ENCODE data around the gene AFTPH.

DNA sequence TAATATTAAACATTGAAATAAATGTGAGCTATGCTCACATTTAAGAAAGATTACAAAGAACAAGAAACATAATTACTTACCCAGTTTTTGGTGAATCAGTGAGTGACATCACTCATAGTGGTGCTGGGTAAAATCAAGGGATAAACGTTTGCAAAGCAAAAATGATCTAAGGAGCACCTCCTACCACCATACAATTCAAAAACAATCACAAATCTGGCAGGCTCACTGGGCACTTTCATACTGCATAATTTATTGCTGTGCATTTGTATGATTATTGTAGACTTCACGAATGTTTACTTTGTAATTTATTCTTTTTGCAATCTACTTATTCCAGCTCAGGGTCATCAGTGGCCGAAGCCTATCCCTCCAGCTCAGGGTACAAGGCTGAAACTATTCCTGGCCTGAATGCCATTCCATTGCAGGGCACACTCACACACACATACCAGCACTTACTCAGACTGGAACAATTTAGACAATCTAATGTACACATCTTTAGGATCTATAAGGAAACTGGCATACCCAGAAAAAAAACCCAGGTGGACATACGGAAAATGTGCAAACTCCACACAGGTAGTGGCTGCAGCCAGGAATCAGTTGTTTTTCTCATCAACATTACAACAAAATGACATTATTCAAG, 34.4 kb downstream of the AFTPH start:
- TF ChIP-seq, protein P1, sequence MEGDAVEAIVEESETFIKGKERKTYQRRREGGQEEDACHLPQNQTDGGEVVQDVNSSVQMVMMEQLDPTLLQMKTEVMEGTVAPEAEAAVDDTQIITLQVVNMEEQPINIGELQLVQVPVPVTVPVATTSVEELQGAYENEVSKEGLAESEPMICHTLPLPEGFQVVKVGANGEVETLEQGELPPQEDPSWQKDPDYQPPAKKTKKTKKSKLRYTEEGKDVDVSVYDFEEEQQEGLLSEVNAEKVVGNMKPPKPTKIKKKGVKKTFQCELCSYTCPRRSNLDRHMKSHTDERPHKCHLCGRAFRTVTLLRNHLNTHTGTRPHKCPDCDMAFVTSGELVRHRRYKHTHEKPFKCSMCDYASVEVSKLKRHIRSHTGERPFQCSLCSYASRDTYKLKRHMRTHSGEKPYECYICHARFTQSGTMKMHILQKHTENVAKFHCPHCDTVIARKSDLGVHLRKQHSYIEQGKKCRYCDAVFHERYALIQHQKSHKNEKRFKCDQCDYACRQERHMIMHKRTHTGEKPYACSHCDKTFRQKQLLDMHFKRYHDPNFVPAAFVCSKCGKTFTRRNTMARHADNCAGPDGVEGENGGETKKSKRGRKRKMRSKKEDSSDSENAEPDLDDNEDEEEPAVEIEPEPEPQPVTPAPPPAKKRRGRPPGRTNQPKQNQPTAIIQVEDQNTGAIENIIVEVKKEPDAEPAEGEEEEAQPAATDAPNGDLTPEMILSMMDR (IDR thresholded peaks at IDR 0.05) = no peak
- TF ChIP-seq POLR2A (IDR thresholded peaks at IDR 0.05) = no peak
